GM18526 (cell line): ENCODE measurements around the gene CCDC27.

Experiments used
- POLR2A ChIP-seq: IDR thresholded peaks from 3 replicates; pipeline ENCODE4 v1.6.1; 2011; ENCODE audit not compliant: insufficient read length; ENCODE audit errors: extremely low read depth

Gene CCDC27

GRCh38 chr1:3803905-3804626, 51.8 kb downstream of the CCDC27 start:
- TF ChIP-seq POLR2A, result no peak

GRCh38 chr1:3805038-3805437, 52.8 kb downstream of the CCDC27 start:
- TF ChIP-seq POLR2A, result no peak

- TF ChIP-seq POLR2A, result no peak
Observed at GRCh38 chr1:3807769-3808168, 55.5 kb downstream of the CCDC27 start.

GRCh38 chr1:3809680-3810079, 57.4 kb downstream of the CCDC27 start:
- TF ChIP-seq POLR2A, result no peak

- no peak for TF ChIP-seq POLR2A
Observed at GRCh38 chr1:3811595-3811911, 59.3 kb downstream of the CCDC27 start.

- TF ChIP-seq POLR2A, result no peak
Observed at GRCh38 chr1:3814065-3814464, 61.8 kb downstream of the CCDC27 start.

GRCh38 chr1:3814771-3815561, 62.7 kb downstream of the CCDC27 start:
- no peak for TF ChIP-seq POLR2A

GRCh38 chr1:3816331-3817137, 64.3 kb downstream of the CCDC27 start:
- TF ChIP-seq POLR2A, result no peak

- TF ChIP-seq POLR2A, result no peak
Observed at GRCh38 chr1:3817138-3817740, 65.0 kb downstream of the CCDC27 start.

GRCh38 chr1:3817821-3818597, 65.8 kb downstream of the CCDC27 start:
- TF ChIP-seq POLR2A, result no peak

GRCh38 chr1:3819771-3820200, 67.5 kb downstream of the CCDC27 start:
- TF ChIP-seq POLR2A, result no peak

GRCh38 chr1:3820316-3820715, 68.1 kb downstream of the CCDC27 start:
- TF ChIP-seq POLR2A, result no peak

- no peak for TF ChIP-seq POLR2A
Observed at GRCh38 chr1:3821004-3821403, 68.8 kb downstream of the CCDC27 start.
